Adrenal gland (tissue), 12 donors: ENCODE data around the gene APLP2. TPM values are rescaled to one million over a fixed set of nuclear protein-coding genes. Genes with fewer than 3 reads are reported as not detected.

Experiments
- DNase-seq, 7 donors: peaks; one replicate each; pipeline ENCODE4 v3.0.0-alpha.2; 2019 to 2020
- H3K27ac ChIP-seq, 5 donors: fragments of 200-600 bp; sonication (generic) in 4 of 5; 1 replicate in 3 of 5; 2 replicates in 2 of 5; pipeline versions ENCODE4 v1.5.1 to v1.8.0; 2016 to 2020; ENCODE audit warnings: mild to moderate bottlenecking in 1 of 5
- H3K27me3 ChIP-seq: fragments of 200-600 bp; 2 replicates; pipeline ENCODE4 v1.8.0; 2021
- H3K36me3 ChIP-seq, 2 donors: fragments of 200-600 bp; replicated peaks in 1 of 2; 1 replicate in 1 of 2; 2 replicates in 1 of 2; pipeline versions ENCODE4 v1.5.1 to v1.8.0; 2018 to 2022
- H3K4me1 ChIP-seq, 2 donors: fragments of 200-600 bp; replicated peaks in 1 of 2; 1 replicate in 1 of 2; 2 replicates in 1 of 2; pipeline versions ENCODE4 v1.5.1 to v1.8.0; 2018 to 2021
- H3K4me3 ChIP-seq, 4 donors: fragments of 200-600 bp; sonication (generic) in 3 of 4; one replicate each; pipeline ENCODE4 v1.5.1; 2016 to 2018
- H3K9me3 ChIP-seq, 3 donors: fragments of 200-600 bp; sonication (generic) in 1 of 3; replicated peaks in 1 of 3; 1 replicate in 2 of 3; 2 replicates in 1 of 3; pipeline versions ENCODE4 v1.5.1 to v1.8.0; 2016 to 2021
- CTCF ChIP-seq, 6 experiments: fragments of 450-650 bp in 4 of 6; fragments of 200-600 bp in 2 of 6; sonication (generic) in 1 of 6; IDR thresholded peaks; 1 replicate in 5 of 6; 2 replicates in 1 of 6; pipeline versions ENCODE4 v1.5.1 to v1.8.0; 2016 to 2021; ENCODE audit warnings: antibody characterized with exemption in 6 of 6, mild to moderate bottlenecking in 2 of 6, moderate library complexity in 1 of 6
- POLR2A ChIP-seq, 2 donors: fragments of 450-650 bp; IDR thresholded peaks; one replicate each; pipeline ENCODE4 v1.6.1; 2017; ENCODE audit warnings: antibody characterized with exemption in 2 of 2, mild to moderate bottlenecking in 2 of 2, moderate library complexity in 1 of 2
- WGBS, 4 donors: extraction: QIAGEN DNeasy Blood & Tissue Kit in 2 of 4; methylation state at CpG; one replicate each; pipeline versions ENCODE4 v1.1.5 to v1.1.7; 2013 to 2017; 5-methylcytosine and 5-hydroxymethylcytosine counted together
- intact Hi-C, 2 donors: fragments of 100-400 bp; cut with DNase I; formaldehyde crosslinking; loops; one replicate each; pipeline versions ENCODE4 v1.14.1 to v1.15.0; 2022 to 2023
- polyA plus RNA-seq, 3 donors: library from polyadenylated mRNA; stranded (reverse); fragments of 200-250 nt in 2 of 3; fragments of 350-450 nt in 1 of 3; fragmentation: Illumina TruSeq in 1 of 3; extraction: RNeasy Lipid Tissue Mini Kit (QIAGEN cat#74804) in 1 of 3; gene quantifications; one replicate each; pipeline ENCODE4 v1.2.3, GENCODE V29; 2013 to 2014
- total RNA-seq, 9 donors: library from RNA; depleted of rRNA in 4 of 9; stranded (reverse); fragments of >200 nt in 4 of 9; fragments of 120-200 nt in 1 of 9; fragmentation: NEBNext Ultra II Directional in 1 of 9; extraction: Animal tissue kit (Norgen Biotek cat#: 25700) in 1 of 9; gene quantifications; one replicate each; pipeline versions ENCODE4 v1.1.0 to v1.2.4, GENCODE V29; 2013 to 2023
- donor health status: healthy with polysubstance abuse.
- donor health status: Bipolar disorder and iron deficiency.
- donor health status: DM: yes; HTN: yes; CAD: no.
- donor health status: DM: no; HTN: no; CAD: no.
- donor health status: DM: no; HTN: no; CAD: no.
- donor health status: DM: yes; HTN: yes; CAD: no.

APLP2 gene
- total and polyA plus RNA-seq, 12 donors, result 85.0 to 374 (median 273) TPM

GRCh38 chr11:130183878-130184610 lies 114.3 kb downstream of the APLP2 start:
- Histone ChIP-seq H3K27ac (no peak overlapping the region), H3K9me3 (no peaks in the 10 kb centered on the region), H3K36me3 (no peaks in the 10 kb centered on the region), H3K4me1 (peaks cover 27 to 28% of the 10 kb centered on the region in 2 donors), H3K27me3 (no peaks in the 10 kb centered on the region), H3K4me3 (no peak overlapping the region)
- no peak for DNase-seq
- intact Hi-C loops, result no loop called here
- WGBS, 4 donors, result 85 to 89% (median 89%) methylated on average over 11 of the region's 11 CpGs
- TF ChIP-seq CTCF (IDR thresholded peaks at IDR 0.05) (no peak), POLR2A (IDR thresholded peaks at IDR 0.05) (no peak)

- Histone ChIP-seq H3K27me3 (no peaks in the 10 kb centered on the region), H3K4me1 (peaks cover 5 to 7% of the 10 kb centered on the region in 2 donors), H3K36me3 (no peaks in the 10 kb centered on the region), H3K9me3 (no peaks in the 10 kb centered on the region), H3K4me3 (no peak overlapping the region), H3K27ac (no peak overlapping the region)
- TF ChIP-seq POLR2A (IDR thresholded peaks at IDR 0.05) (no peak), CTCF (IDR thresholded peaks at IDR 0.05) (no peak)
- DNase-seq, result no peak
- WGBS, 4 donors, result 94 to 98% (median 95%) methylated on average over 9 to 13 of the region's 13 CpGs
- intact Hi-C loops, result no loop called here
Observed at GRCh38 chr11:130187096-130187495, 117.4 kb downstream of the APLP2 start.

GRCh38 chr11:130188047-130188446 lies 118.4 kb downstream of the APLP2 start:
- TF ChIP-seq POLR2A (IDR thresholded peaks at IDR 0.05), result no peak
- TF ChIP-seq CTCF (IDR thresholded peaks at IDR 0.05), result no peak
- no peak overlapping the region for H3K4me3 ChIP-seq
- no peak for DNase-seq
- H3K36me3 ChIP-seq, result no peaks in the 10 kb centered on the region
- intact Hi-C loops, result no loop called here
- H3K4me1 ChIP-seq, result peaks cover 0 to 5% of the 10 kb centered on the region in 2 donors
- 79 to 96% (median 93%) methylated on average over 10 to 14 of the region's 14 CpGs for WGBS, 4 donors
- H3K27me3 ChIP-seq, result no peaks in the 10 kb centered on the region
- H3K27ac ChIP-seq, result no peak overlapping the region
- no peaks in the 10 kb centered on the region for H3K9me3 ChIP-seq

- Histone ChIP-seq H3K4me1 (peaks cover 0 to 7% of the 10 kb centered on the region in 2 donors), H3K36me3 (no peaks in the 10 kb centered on the region), H3K27me3 (no peaks in the 10 kb centered on the region), H3K4me3 (no peak overlapping the region), H3K9me3 (no peaks in the 10 kb centered on the region), H3K27ac (no peak overlapping the region)
- intact Hi-C loops, result no loop called here
- no peak for DNase-seq
- TF ChIP-seq POLR2A (IDR thresholded peaks at IDR 0.05), result no peak
- no peak for TF ChIP-seq CTCF (IDR thresholded peaks at IDR 0.05)
- 69 to 85% (median 80%) methylated on average over 10 to 19 of the region's 19 CpGs for WGBS, 4 donors
Observed at GRCh38 chr11:130188585-130189347, 119.1 kb downstream of the APLP2 start.
